Measurements from ENCODE around the gene MTFR1L. TPM values are rescaled to one million over a fixed set of nuclear protein-coding genes. Genes with fewer than 3 reads are reported as not detected.
A peak's percentile ranks its signal among the peaks of the same experiment; 100 is the strongest.

The MTFR1L gene
- total RNA-seq, 1 donor from 2014 or later: 44.6 TPM

- Histone ChIP-seq H2AFZ (ENCODE audit: low read depth, low read length) (no peak overlapping the region), H3K27me3 (ENCODE audit: insufficient read depth, low read length) (no peaks in the 10 kb centered on the region), H3K36me3 (ENCODE audit: insufficient read depth, low read length) (no peaks in the 10 kb centered on the region), H3K9ac (ENCODE audit: low read length) (no peak overlapping the region), H3K9me3 (ENCODE audit: insufficient read depth, low read depth, low read length) (no peaks in the 10 kb centered on the region), H4K20me1 (ENCODE audit: insufficient read depth, low read length) (peaks cover 12% of the 10 kb centered on the region), H3K79me2 (ENCODE audit: insufficient read depth, low read length) (peaks cover 29% of the 10 kb centered on the region), H3K4me2 (ENCODE audit: low read length) (no peak overlapping the region), H3K27ac (ENCODE audit: low read depth, low read length) (no peak overlapping the region), H3K4me1 (ENCODE audit: insufficient read depth, low read length) (peaks cover 16% of the 10 kb centered on the region), H3K4me3 (ENCODE audit: insufficient read depth, low read depth, low read length) (no peak overlapping the region)
- no peak overlapping the region for H3K27ac Mint-ChIP-seq (ENCODE audit: unreplicated experiment)
- peaks cover 1% of the 10 kb centered on the region for H3K36me3 Mint-ChIP-seq (ENCODE audit: low read depth, unreplicated experiment)
- no peak for TF ChIP-seq CTCF (IDR thresholded peaks at IDR 0.05; ENCODE audit: insufficient read depth, low read depth, low read length)
- no peak for TF ChIP-seq EZH2 (IDR thresholded peaks at IDR 0.05; ENCODE audit: insufficient read depth, low read length)
- FAIRE-seq (no peak), DNase-seq (ENCODE audit: low read depth) (no peak)
- H3K4me3 Mint-ChIP-seq (ENCODE audit: unreplicated experiment): peak overlapping the region; percentile 11
- no peaks in the 10 kb centered on the region for H3K27me3 Mint-ChIP-seq (ENCODE audit: low read depth, unreplicated experiment)
- peaks cover 2% of the 10 kb centered on the region for H3K4me1 Mint-ChIP-seq (ENCODE audit: low read depth, unreplicated experiment)
- H3K9me3 Mint-ChIP-seq (ENCODE audit: unreplicated experiment): no peaks in the 10 kb centered on the region
Measured at GRCh38 chr1:25872713-25873112, 53.0 kb downstream of the MTFR1L start.

GRCh38 chr1:25873120-25873519 lies 53.4 kb downstream of the MTFR1L start:
- Histone ChIP-seq H3K79me2 (ENCODE audit: insufficient read depth, low read length) (peaks cover 29% of the 10 kb centered on the region), H3K4me2 (ENCODE audit: low read length) (no peak overlapping the region), H4K20me1 (ENCODE audit: insufficient read depth, low read length) (peaks cover 11% of the 10 kb centered on the region), H3K27ac (ENCODE audit: low read depth, low read length) (no peak overlapping the region), H3K27me3 (ENCODE audit: insufficient read depth, low read length) (no peaks in the 10 kb centered on the region), H3K4me1 (ENCODE audit: insufficient read depth, low read length) (peaks cover 16% of the 10 kb centered on the region), H2AFZ (ENCODE audit: low read depth, low read length) (no peak overlapping the region), H3K9me3 (ENCODE audit: insufficient read depth, low read depth, low read length) (no peaks in the 10 kb centered on the region), H3K9ac (ENCODE audit: low read length) (no peak overlapping the region), H3K4me3 (ENCODE audit: insufficient read depth, low read depth, low read length) (no peak overlapping the region), H3K36me3 (ENCODE audit: insufficient read depth, low read length) (no peaks in the 10 kb centered on the region)
- H3K4me3 Mint-ChIP-seq (ENCODE audit: unreplicated experiment): peak overlapping the region; percentile 73
- H3K27me3 Mint-ChIP-seq (ENCODE audit: low read depth, unreplicated experiment): no peaks in the 10 kb centered on the region
- FAIRE-seq (no peak), DNase-seq (ENCODE audit: low read depth) (no peak)
- no peaks in the 10 kb centered on the region for H3K36me3 Mint-ChIP-seq (ENCODE audit: low read depth, unreplicated experiment)
- peaks cover 2% of the 10 kb centered on the region for H3K4me1 Mint-ChIP-seq (ENCODE audit: low read depth, unreplicated experiment)
- no peak overlapping the region for H3K27ac Mint-ChIP-seq (ENCODE audit: unreplicated experiment)
- no peaks in the 10 kb centered on the region for H3K9me3 Mint-ChIP-seq (ENCODE audit: unreplicated experiment)
- TF ChIP-seq CTCF (IDR thresholded peaks at IDR 0.05; ENCODE audit: insufficient read depth, low read depth, low read length) (no peak), EZH2 (IDR thresholded peaks at IDR 0.05; ENCODE audit: insufficient read depth, low read length) (no peak)

GRCh38 chr1:25874209-25874608 lies 54.5 kb downstream of the MTFR1L start:
- no peak for FAIRE-seq

More at GRCh38 chr1:25874209-25874608, 54.5 kb downstream of the MTFR1L start:
- no peaks in the 10 kb centered on the region for H3K36me3 Mint-ChIP-seq (ENCODE audit: low read depth, unreplicated experiment)
- H3K4me3 Mint-ChIP-seq (ENCODE audit: unreplicated experiment): peak overlapping the region; percentile 40
- Histone ChIP-seq H2AFZ (ENCODE audit: low read depth, low read length) (no peak overlapping the region), H3K4me2 (ENCODE audit: low read length) (peak overlapping the region; percentile 98), H3K4me3 (ENCODE audit: insufficient read depth, low read depth, low read length) (peak overlapping the region; percentile 65), H3K27me3 (ENCODE audit: insufficient read depth, low read length) (no peaks in the 10 kb centered on the region), H3K27ac (ENCODE audit: low read depth, low read length) (no peak overlapping the region), H4K20me1 (ENCODE audit: insufficient read depth, low read length) (peaks cover 11% of the 10 kb centered on the region), H3K36me3 (ENCODE audit: insufficient read depth, low read length) (no peaks in the 10 kb centered on the region), H3K4me1 (ENCODE audit: insufficient read depth, low read length) (peaks cover 16% of the 10 kb centered on the region), H3K9me3 (ENCODE audit: insufficient read depth, low read depth, low read length) (no peaks in the 10 kb centered on the region), H3K79me2 (ENCODE audit: insufficient read depth, low read length) (peaks cover 29% of the 10 kb centered on the region), H3K9ac (ENCODE audit: low read length) (peak overlapping the region; percentile 81)
- H3K4me1 Mint-ChIP-seq (ENCODE audit: low read depth, unreplicated experiment): peaks cover 2% of the 10 kb centered on the region
- no peak overlapping the region for H3K27ac Mint-ChIP-seq (ENCODE audit: unreplicated experiment)
- H3K27me3 Mint-ChIP-seq (ENCODE audit: low read depth, unreplicated experiment): peaks cover 1% of the 10 kb centered on the region
- TF ChIP-seq CTCF (IDR thresholded peaks at IDR 0.05; ENCODE audit: insufficient read depth, low read depth, low read length) (no peak), EZH2 (IDR thresholded peaks at IDR 0.05; ENCODE audit: insufficient read depth, low read length) (no peak)
- no peak for DNase-seq (ENCODE audit: low read depth)
- no peaks in the 10 kb centered on the region for H3K9me3 Mint-ChIP-seq (ENCODE audit: unreplicated experiment)
